HEK293 (cell line): Measurements from ENCODE around the gene SLC30A4.

ENCODE experiments used
- CTCF ChIP-seq: fragments of 450-650 bp; formaldehyde crosslinking; IDR thresholded peaks from 2 replicates; pipeline ENCODE4 v1.5.1; 2016; ENCODE audit warnings: missing biosample characterization, missing genetic modification characterization
- TCF7L2 ChIP-seq: IDR thresholded peaks from 2 replicates; pipeline ENCODE4 v1.6.1; 2011; ENCODE audit warnings: low read depth, mild to moderate bottlenecking, inconsistent platforms, low read length, moderate library complexity, borderline replicate concordance
- ZBTB10 ChIP-seq: fragments of 450-650 bp; formaldehyde crosslinking; IDR thresholded peaks from 2 replicates; pipeline ENCODE4 v1.5.1; 2016; ENCODE audit warnings: missing biosample characterization, missing genetic modification characterization
- ZIC2 ChIP-seq: fragments of 450-650 bp; formaldehyde crosslinking; IDR thresholded peaks from 2 replicates; pipeline ENCODE4 v1.5.1; 2016; ENCODE audit warnings: missing biosample characterization, missing genetic modification characterization
- ZNF155 ChIP-seq: fragments of 450-650 bp; formaldehyde crosslinking; IDR thresholded peaks from 2 replicates; pipeline ENCODE4 v1.5.1; 2016; ENCODE audit warnings: missing biosample characterization, missing genetic modification characterization
- ZNF175 ChIP-seq: fragments of 450-650 bp; formaldehyde crosslinking; IDR thresholded peaks from 2 replicates; pipeline ENCODE4 v1.5.1; 2016; ENCODE audit warnings: missing biosample characterization, missing genetic modification characterization
- ZNF530 ChIP-seq: fragments of 450-650 bp; formaldehyde crosslinking; IDR thresholded peaks from 2 replicates; pipeline ENCODE4 v1.5.1; 2016; ENCODE audit warnings: low read depth, missing biosample characterization, missing genetic modification characterization
- ZNF571 ChIP-seq: fragments of 450-650 bp; formaldehyde crosslinking; IDR thresholded peaks from 2 replicates; pipeline ENCODE4 v1.5.0; 2017; ENCODE audit warnings: missing biosample characterization, missing genetic modification characterization
- ZSCAN30 ChIP-seq: fragments of 450-650 bp; IDR thresholded peaks from 2 replicates; pipeline ENCODE4 v1.5.1; 2018; ENCODE audit warnings: missing biosample characterization, mild to moderate bottlenecking, missing genetic modification characterization, moderate library complexity
- TF ChIP-seq, protein P1 (sequence below): fragments of 450-650 bp; formaldehyde crosslinking; IDR thresholded peaks from 2 replicates; pipeline ENCODE4 v1.5.1; 2016; ENCODE audit warnings: missing biosample characterization, missing genetic modification characterization

DNA sequence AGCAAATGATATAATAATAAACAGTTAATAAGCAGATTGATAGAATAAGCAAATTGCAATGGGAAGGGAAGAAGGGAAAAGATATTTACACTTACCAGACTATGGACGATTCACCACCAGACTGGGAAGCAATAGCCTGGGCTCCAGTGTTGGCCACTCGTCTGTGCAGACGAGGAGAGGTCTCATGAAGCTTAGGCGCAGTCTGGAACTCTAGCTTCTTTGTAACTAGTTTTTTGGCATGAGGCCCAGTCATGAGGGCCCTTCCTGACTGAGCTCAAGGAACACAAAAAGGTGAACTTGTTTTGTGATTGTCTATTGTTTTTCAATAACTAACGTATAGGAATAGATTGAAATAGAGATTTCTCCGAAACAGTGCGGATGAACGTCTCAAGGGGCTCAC, 80.9 kb downstream of the SLC30A4 start:
- TF ChIP-seq ZBTB10 (tag by site-specific recombination) (no peak), ZNF175 (tag by site-specific recombination) (no peak), CTCF (tag by site-specific recombination) (no peak), TCF7L2 (no peak), ZNF155 (tag by site-specific recombination) (no peak), ZNF530 (tag by site-specific recombination) (no peak), ZSCAN30 (no peak), ZIC2 (no peak), ZNF571 (no peak)
- TF ChIP-seq, protein P1, sequence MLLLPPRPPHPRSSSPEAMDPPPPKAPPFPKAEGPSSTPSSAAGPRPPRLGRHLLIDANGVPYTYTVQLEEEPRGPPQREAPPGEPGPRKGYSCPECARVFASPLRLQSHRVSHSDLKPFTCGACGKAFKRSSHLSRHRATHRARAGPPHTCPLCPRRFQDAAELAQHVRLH (tag by site-specific recombination) = no peak
